ENCODE measurements around the gene LRPPRC. TPM values are rescaled to one million over a fixed set of nuclear protein-coding genes. Genes with fewer than 3 reads are reported as not detected.

The LRPPRC gene
- total RNA-seq, 1 donor from 2014 or later = 92.8 TPM

DNA sequence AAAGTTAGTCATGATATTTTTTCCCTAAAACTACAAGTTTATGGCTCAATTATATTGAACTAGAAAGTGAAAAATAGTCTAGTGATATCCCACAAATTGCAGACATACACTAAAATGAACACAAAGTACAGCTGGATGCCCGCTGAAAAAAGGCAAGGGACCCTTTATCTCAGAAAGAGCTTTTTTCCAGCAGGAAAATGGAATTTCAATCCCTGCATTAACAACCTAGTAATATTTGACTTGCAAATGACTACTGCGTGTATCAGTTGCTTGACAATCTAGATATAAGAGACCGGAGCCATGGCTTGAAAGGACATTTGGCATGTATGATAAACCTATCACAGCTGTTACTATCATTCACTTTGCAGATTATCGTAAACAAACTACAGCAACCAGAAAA, 49.1 kb downstream of the LRPPRC start:
- no peaks in the 10 kb centered on the region for H3K36me3 ChIP-seq (ENCODE audit: control insufficient read depth, insufficient read depth, low read length)
- no peak overlapping the region for H3K4me3 ChIP-seq (ENCODE audit: low read depth, low read length)
- TF ChIP-seq, protein P1, sequence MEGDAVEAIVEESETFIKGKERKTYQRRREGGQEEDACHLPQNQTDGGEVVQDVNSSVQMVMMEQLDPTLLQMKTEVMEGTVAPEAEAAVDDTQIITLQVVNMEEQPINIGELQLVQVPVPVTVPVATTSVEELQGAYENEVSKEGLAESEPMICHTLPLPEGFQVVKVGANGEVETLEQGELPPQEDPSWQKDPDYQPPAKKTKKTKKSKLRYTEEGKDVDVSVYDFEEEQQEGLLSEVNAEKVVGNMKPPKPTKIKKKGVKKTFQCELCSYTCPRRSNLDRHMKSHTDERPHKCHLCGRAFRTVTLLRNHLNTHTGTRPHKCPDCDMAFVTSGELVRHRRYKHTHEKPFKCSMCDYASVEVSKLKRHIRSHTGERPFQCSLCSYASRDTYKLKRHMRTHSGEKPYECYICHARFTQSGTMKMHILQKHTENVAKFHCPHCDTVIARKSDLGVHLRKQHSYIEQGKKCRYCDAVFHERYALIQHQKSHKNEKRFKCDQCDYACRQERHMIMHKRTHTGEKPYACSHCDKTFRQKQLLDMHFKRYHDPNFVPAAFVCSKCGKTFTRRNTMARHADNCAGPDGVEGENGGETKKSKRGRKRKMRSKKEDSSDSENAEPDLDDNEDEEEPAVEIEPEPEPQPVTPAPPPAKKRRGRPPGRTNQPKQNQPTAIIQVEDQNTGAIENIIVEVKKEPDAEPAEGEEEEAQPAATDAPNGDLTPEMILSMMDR (IDR thresholded peaks at IDR 0.05; ENCODE audit: insufficient read depth, low read length, poor library complexity, severe bottlenecking) = no peak
- no peak for DNase-seq (ENCODE audit: low read depth)
- no peaks in the 10 kb centered on the region for H3K27me3 ChIP-seq (ENCODE audit: control insufficient read depth, insufficient read depth, low read length)

DNA sequence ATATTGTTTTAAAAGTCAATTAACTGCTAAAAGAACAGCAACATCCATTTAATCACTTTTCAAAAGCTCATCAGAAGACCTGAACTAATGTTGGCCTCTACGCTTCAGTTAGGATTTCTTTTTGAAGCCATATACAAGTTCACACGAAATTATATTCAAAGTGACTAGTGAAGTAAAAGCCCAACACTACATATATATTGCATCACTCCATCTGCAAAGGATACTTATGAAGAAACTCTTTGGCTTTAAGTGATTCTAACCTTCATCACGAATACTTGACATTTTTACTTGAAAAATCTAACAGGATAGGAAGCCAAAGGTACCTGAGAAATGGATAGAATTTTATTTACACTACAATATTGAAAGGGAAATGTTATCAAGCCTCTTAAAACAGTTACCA, 50.4 kb downstream of the LRPPRC start:
- Histone ChIP-seq H3K4me3 (ENCODE audit: low read depth, low read length) (no peak overlapping the region), H3K27me3 (ENCODE audit: control insufficient read depth, insufficient read depth, low read length) (no peaks in the 10 kb centered on the region), H3K36me3 (ENCODE audit: control insufficient read depth, insufficient read depth, low read length) (no peaks in the 10 kb centered on the region)
- TF ChIP-seq, protein P1 (IDR thresholded peaks at IDR 0.05; ENCODE audit: insufficient read depth, low read length, poor library complexity, severe bottlenecking) = no peak
- no peak for DNase-seq (ENCODE audit: low read depth)

DNA sequence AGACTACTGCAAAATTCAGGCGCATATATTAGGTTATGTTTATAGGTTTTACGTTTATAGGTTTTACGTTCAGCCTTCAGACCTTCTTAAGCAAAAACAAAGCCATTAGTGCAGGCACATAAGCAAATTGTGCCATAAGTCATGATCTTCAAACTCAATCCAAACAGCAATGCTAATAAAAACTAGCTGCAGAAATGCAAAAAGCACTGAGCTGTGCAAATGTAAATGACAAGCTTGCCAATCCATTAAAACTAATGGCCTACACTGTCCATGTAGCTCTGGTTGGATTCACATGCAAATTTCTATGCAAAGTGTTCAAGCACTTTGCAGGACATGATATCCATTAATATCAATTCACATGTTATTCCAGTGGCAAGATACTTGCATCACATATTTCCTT, 50.9 kb downstream of the LRPPRC start:
- no peaks in the 10 kb centered on the region for H3K36me3 ChIP-seq (ENCODE audit: control insufficient read depth, insufficient read depth, low read length)
- H3K4me3 ChIP-seq (ENCODE audit: low read depth, low read length) = no peak overlapping the region
- DNase-seq (ENCODE audit: low read depth) = no peak
- TF ChIP-seq, protein P1 (IDR thresholded peaks at IDR 0.05; ENCODE audit: insufficient read depth, low read length, poor library complexity, severe bottlenecking) = no peak
- H3K27me3 ChIP-seq (ENCODE audit: control insufficient read depth, insufficient read depth, low read length) = no peaks in the 10 kb centered on the region

DNA sequence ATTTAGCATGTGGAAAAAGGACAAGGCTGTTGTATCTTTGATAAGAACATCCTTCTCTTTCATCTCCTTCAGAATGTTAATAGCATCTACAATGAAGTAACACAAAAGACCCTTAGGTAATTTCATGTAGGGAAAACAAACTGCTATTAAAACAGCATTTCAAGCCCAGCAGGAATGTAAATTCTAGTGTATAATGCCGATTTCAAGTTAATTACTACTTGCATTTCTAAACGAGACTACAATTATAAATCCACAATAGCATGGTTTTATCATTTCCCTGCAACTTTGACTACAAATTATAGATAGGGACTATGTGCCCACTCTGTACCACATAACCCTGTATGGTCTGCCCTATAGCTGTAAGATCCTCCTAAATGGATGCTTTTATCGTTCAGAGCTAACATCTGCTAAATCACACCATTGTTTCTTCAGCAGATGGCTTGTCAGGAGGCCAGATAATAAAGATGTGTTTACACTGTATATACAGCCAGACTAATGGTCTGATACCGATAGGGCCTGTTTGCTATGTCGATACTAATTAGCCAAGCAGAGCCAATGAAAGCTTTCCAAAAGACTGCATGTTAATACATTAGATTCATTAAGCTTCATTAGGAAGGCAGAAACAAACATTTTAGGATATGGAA, 51.9 kb downstream of the LRPPRC start:
- no peak overlapping the region for H3K4me3 ChIP-seq (ENCODE audit: low read depth, low read length)
- no peak for DNase-seq (ENCODE audit: low read depth)
- no peaks in the 10 kb centered on the region for H3K36me3 ChIP-seq (ENCODE audit: control insufficient read depth, insufficient read depth, low read length)
- TF ChIP-seq, protein P1 (IDR thresholded peaks at IDR 0.05; ENCODE audit: insufficient read depth, low read length, poor library complexity, severe bottlenecking) = no peak
- H3K27me3 ChIP-seq (ENCODE audit: control insufficient read depth, insufficient read depth, low read length) = no peaks in the 10 kb centered on the region

DNA sequence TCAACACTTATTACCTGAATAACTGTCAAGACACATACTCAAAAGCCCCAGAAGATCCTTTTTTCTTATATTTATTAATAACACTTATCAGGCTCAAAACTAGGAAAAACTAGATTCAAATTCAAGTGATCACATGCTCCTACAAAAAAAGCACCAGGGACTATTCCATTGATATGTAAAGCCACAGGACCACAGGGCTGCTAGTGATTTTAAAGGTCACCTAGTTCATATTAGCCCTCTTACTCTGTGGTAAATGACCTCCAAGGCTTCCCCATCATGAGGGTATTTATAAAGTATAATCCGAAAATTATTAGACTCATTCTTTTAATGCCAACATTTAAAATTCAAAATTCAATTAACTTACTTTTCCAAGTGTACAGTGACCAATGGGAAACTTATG, 52.5 kb downstream of the LRPPRC start:
- H3K36me3 ChIP-seq (ENCODE audit: control insufficient read depth, insufficient read depth, low read length) = no peaks in the 10 kb centered on the region
- DNase-seq (ENCODE audit: low read depth) = no peak
- TF ChIP-seq, protein P1 (IDR thresholded peaks at IDR 0.05; ENCODE audit: insufficient read depth, low read length, poor library complexity, severe bottlenecking) = no peak
- H3K27me3 ChIP-seq (ENCODE audit: control insufficient read depth, insufficient read depth, low read length) = no peaks in the 10 kb centered on the region
- H3K4me3 ChIP-seq (ENCODE audit: low read depth, low read length) = no peak overlapping the region

DNA sequence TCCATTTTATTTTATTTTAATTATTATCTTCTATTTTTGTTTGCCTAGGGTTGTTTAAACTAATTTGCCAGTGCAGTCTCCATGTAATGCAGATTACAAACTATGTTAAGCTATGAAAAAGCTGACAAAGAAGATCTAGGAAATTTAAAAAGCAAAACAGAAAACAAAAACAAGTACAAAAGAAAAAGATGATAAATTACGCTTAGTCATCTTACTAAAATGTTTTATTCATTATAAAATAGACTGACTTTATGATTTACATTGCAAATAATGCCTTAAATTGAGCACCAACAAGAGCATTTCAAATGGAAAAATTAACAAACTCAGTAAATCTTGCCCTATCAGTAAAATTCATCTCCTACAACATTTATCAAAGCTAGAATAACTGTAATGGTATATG, 52.9 kb downstream of the LRPPRC start:
- no peaks in the 10 kb centered on the region for H3K36me3 ChIP-seq (ENCODE audit: control insufficient read depth, insufficient read depth, low read length)
- H3K4me3 ChIP-seq (ENCODE audit: low read depth, low read length) = no peak overlapping the region
- no peaks in the 10 kb centered on the region for H3K27me3 ChIP-seq (ENCODE audit: control insufficient read depth, insufficient read depth, low read length)
- TF ChIP-seq, protein P1 (IDR thresholded peaks at IDR 0.05; ENCODE audit: insufficient read depth, low read length, poor library complexity, severe bottlenecking) = no peak
- no peak for DNase-seq (ENCODE audit: low read depth)

Measured in kidney epithelial cell (primary cell).